Prostate gland (tissue), 2 donors: ENCODE results near the gene BDP1.

Experiments used
- CTCF ChIP-seq, 4 experiments: fragments of 200-600 bp in 2 of 4; fragments of 450-650 bp in 2 of 4; sonication (generic) in 2 of 4; IDR thresholded peaks; 1 replicate in 3 of 4; 2 replicates in 1 of 4; pipeline ENCODE4 v1.5.1; 2016 to 2019; ENCODE audit warnings: antibody characterized with exemption in 4 of 4, mild to moderate bottlenecking in 2 of 4, moderate library complexity in 2 of 4
- POLR2A ChIP-seq: fragments of 450-650 bp; IDR thresholded peaks from one replicate; pipeline ENCODE4 v1.6.1; 2016; ENCODE audit warnings: antibody characterized with exemption, mild to moderate bottlenecking
- POLR2AphosphoS5 ChIP-seq: sonication (generic); formaldehyde crosslinking; IDR thresholded peaks from one replicate; pipeline ENCODE4 v1.6.1; 2017; ENCODE audit warnings: antibody characterized with exemption

GRCh38 chr5:71452876-71453275 is 2.6 kb upstream of the BDP1 start:
- TF ChIP-seq CTCF (IDR thresholded peaks at IDR 0.05) (no peak), POLR2AphosphoS5 (no peak), POLR2A (no peak)
